Body of pancreas (tissue), 4 donors: Measurements from ENCODE around the gene PACS1. TPM values are rescaled to one million over a fixed set of nuclear protein-coding genes. Genes with fewer than 3 reads are reported as not detected.
A peak's percentile ranks its signal among the peaks of the same experiment; 100 is the strongest.

Experiments
- ATAC-seq: fragments of 150-250 bp; one replicate; pipeline ENCODE4 v1.9.1; 2016
- DNase-seq, 4 donors: peaks; one replicate each; pipeline ENCODE4 v3.0.0-alpha.2; 2019
- H3K27ac ChIP-seq, 4 donors: fragments of 200-600 bp; sonication (generic); 1 replicate in 3 of 4; 2 replicates in 1 of 4; pipeline versions ENCODE4 v1.5.1 to v1.6.1; 2016 to 2019; ENCODE audit warnings: mild to moderate bottlenecking in 1 of 4, mixed read lengths in 1 of 4, moderate library complexity in 1 of 4
- H3K27me3 ChIP-seq, 2 donors: fragments of 200-600 bp; sonication (generic); one replicate each; pipeline ENCODE4 v1.6.0; 2016; ENCODE audit warnings: mild to moderate bottlenecking in 1 of 2
- H3K36me3 ChIP-seq, 2 donors: fragments of 200-600 bp; sonication (generic); replicated peaks in 1 of 2; 2 replicates each; pipeline ENCODE4 v1.5.1; 2016; ENCODE audit warnings: low read depth in 2 of 2; ENCODE audit not compliant: insufficient read depth in 1 of 2
- H3K4me1 ChIP-seq: fragments of 200-600 bp; sonication (generic); one replicate; pipeline ENCODE4 v1.6.0; 2016
- H3K4me3 ChIP-seq, 2 donors: fragments of 200-600 bp; sonication (generic); 1 replicate in 1 of 2; 2 replicates in 1 of 2; pipeline ENCODE4 v1.5.1; 2016 to 2019
- H3K9me3 ChIP-seq, 3 donors: fragments of 200-600 bp; sonication (generic); 1 replicate in 2 of 3; 2 replicates in 1 of 3; pipeline ENCODE4 v1.5.1; 2016
- POLR2A ChIP-seq, 3 donors: fragments of 450-650 bp; IDR thresholded peaks; one replicate each; pipeline ENCODE4 v1.6.1; 2016; ENCODE audit warnings: antibody characterized with exemption in 3 of 3, mild to moderate bottlenecking in 2 of 3
- WGBS, 2 donors: methylation state at CpG; one replicate each; pipeline ENCODE4 v1.1.5; 2017; 5-methylcytosine and 5-hydroxymethylcytosine counted together
- intact Hi-C: fragments of 100-400 bp; cut with DNase I; formaldehyde crosslinking; loops from one replicate; pipeline ENCODE4 v1.15.1; 2023
- total RNA-seq, 2 donors: library from RNA; depleted of rRNA; stranded (reverse); fragments of >200 nt; gene quantifications; one replicate each; pipeline ENCODE4 v1.1.0, GENCODE V29; 2016
- TF ChIP-seq, protein P1 (sequence below), 7 experiments: fragments of 450-650 bp in 4 of 7; fragments of 200-600 bp in 3 of 7; sonication (generic) in 3 of 7; IDR thresholded peaks; one replicate each; pipeline ENCODE4 v1.5.1; 2016 to 2019; ENCODE audit warnings: antibody characterized with exemption in 7 of 7

PACS1 gene
- total RNA-seq, 2 donors from 2014 or later: 17.5 to 19.7 TPM

DNA sequence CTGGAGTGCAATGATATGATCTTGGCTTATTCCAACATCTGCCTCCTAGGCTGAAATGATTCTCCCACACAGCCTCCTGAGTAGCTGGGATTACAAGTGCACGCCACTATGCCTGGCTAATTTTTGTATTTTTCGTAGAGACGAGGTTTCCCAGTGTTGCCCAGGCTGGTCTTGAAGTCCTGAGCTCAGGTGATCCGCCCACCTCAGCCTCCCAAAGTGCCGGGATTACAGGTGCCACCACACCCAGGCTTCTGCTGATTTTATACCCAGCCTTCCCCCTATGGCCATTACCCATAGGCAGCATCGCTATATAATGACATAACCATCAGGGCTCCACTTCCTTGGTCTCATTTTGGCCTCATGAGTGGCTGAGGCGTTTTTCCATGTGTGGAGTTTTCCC, 137.7 kb downstream of the PACS1 start:
- Histone ChIP-seq H3K9me3 (no peaks in the 10 kb centered on the region), H3K27me3 (no peaks in the 10 kb centered on the region), H3K4me3 (no peak overlapping the region), H3K4me1 (peaks cover 6% of the 10 kb centered on the region), H3K27ac (no peak overlapping the region), H3K36me3 (no peaks in the 10 kb centered on the region)
- WGBS, 2 donors: 92 to 93% methylated on average over 6 to 7 of the region's 7 CpGs
- intact Hi-C loops: no loop called here
- no peak for DNase-seq
- TF ChIP-seq POLR2A (IDR thresholded peaks at IDR 0.05): no peak
- TF ChIP-seq, protein P1, sequence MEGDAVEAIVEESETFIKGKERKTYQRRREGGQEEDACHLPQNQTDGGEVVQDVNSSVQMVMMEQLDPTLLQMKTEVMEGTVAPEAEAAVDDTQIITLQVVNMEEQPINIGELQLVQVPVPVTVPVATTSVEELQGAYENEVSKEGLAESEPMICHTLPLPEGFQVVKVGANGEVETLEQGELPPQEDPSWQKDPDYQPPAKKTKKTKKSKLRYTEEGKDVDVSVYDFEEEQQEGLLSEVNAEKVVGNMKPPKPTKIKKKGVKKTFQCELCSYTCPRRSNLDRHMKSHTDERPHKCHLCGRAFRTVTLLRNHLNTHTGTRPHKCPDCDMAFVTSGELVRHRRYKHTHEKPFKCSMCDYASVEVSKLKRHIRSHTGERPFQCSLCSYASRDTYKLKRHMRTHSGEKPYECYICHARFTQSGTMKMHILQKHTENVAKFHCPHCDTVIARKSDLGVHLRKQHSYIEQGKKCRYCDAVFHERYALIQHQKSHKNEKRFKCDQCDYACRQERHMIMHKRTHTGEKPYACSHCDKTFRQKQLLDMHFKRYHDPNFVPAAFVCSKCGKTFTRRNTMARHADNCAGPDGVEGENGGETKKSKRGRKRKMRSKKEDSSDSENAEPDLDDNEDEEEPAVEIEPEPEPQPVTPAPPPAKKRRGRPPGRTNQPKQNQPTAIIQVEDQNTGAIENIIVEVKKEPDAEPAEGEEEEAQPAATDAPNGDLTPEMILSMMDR (IDR thresholded peaks at IDR 0.05): no peak
- ATAC-seq: no peak

DNA sequence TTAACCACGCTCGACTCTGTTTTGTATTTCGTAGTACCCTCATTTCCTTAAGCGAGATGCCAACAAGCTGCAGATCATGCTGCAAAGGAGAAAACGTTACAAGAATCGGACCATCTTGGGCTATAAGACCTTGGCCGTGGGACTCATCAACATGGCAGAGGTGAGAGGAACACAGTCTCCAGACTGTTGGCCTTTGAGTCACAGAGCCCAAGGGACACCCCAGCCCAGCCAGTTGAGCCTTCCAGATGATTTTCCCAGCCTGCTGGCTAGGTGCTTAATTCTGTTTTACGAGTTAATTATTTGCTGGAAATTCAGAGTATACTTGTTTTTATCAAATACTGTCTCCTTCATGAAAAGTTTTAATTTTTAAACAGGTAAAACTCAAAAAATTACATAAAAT, 141.0 kb downstream of the PACS1 start:
- TF ChIP-seq POLR2A (IDR thresholded peaks at IDR 0.05): no peak
- TF ChIP-seq, protein P1 (IDR thresholded peaks at IDR 0.05): no peak
- Histone ChIP-seq H3K9me3 (no peaks in the 10 kb centered on the region), H3K4me3 (no peak overlapping the region), H3K36me3 (peaks cover 3 to 6% of the 10 kb centered on the region in 2 donors), H3K4me1 (peaks cover 6% of the 10 kb centered on the region), H3K27ac (no peak overlapping the region), H3K27me3 (no peaks in the 10 kb centered on the region)
- intact Hi-C loops: no loop called here
- no peak for ATAC-seq
- no peak for DNase-seq
- 71 to 76% methylated on average over 8 of the region's 8 CpGs for WGBS, 2 donors

DNA sequence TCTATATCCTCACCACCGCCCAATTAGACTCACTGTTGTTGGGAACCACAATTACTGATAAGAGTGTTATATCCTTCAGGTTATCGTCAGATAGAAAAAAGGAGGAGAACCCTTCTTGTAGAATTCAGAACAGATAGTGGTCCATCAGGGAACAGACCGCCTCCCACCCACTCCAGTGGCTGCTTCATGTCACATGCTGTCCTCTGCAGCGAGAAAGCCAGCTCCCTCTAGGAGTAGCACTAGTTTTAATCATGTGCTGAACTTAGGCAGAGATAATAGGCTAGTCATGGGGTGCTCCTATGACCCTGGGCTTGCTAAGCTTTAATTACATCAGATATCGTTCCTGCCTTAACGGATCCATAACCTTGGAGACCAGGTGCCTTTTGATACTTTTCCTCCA, 146.8 kb downstream of the PACS1 start:
- no peak for ATAC-seq
- intact Hi-C loops: no loop called here
- Histone ChIP-seq H3K4me1 (no peaks in the 10 kb centered on the region), H3K27ac (no peak overlapping the region), H3K36me3 (peaks cover 6 to 13% of the 10 kb centered on the region in 2 donors), H3K9me3 (no peaks in the 10 kb centered on the region), H3K4me3 (no peak overlapping the region), H3K27me3 (no peaks in the 10 kb centered on the region)
- TF ChIP-seq POLR2A (IDR thresholded peaks at IDR 0.05): no peak
- TF ChIP-seq, protein P1 (IDR thresholded peaks at IDR 0.05): no peak
- 89 to 94% methylated on average over 6 of the region's 6 CpGs for whole genome bisulfite sequencing, 2 donors
- DNase-seq: no peak

DNA sequence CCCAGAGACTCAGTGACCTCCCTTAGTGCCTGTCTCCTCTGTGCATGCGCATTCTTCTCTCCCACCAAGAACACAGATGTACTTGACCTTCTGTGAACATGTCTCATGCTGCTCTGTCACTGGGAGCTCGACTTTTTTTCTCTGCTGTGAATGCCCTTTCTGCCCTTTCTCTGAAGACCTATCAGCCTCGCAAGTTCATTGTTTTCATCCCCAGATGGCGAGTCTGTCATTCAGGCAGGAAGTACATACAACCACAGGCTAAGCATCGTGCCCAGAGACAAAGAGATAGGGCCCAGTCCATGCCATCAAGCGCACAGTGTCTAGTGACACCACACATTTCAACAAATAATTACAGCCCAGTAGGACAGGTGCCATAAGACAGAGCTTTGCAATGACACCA, 148.0 kb downstream of the PACS1 start:
- no peak overlapping the region for H3K27ac ChIP-seq
- H3K4me1 ChIP-seq: no peaks in the 10 kb centered on the region
- 80 to 89% methylated on average over 6 of the region's 6 CpGs for WGBS, 2 donors
- H3K4me3 ChIP-seq: no peak overlapping the region
- intact Hi-C loops: no loop called here
- ATAC-seq: no peak
- no peaks in the 10 kb centered on the region for H3K9me3 ChIP-seq
- H3K27me3 ChIP-seq: no peaks in the 10 kb centered on the region
- TF ChIP-seq POLR2A (IDR thresholded peaks at IDR 0.05): no peak
- TF ChIP-seq, protein P1 (IDR thresholded peaks at IDR 0.05): no peak
- no peak for DNase-seq
- peaks cover 4 to 13% of the 10 kb centered on the region in 2 donors for H3K36me3 ChIP-seq

DNA sequence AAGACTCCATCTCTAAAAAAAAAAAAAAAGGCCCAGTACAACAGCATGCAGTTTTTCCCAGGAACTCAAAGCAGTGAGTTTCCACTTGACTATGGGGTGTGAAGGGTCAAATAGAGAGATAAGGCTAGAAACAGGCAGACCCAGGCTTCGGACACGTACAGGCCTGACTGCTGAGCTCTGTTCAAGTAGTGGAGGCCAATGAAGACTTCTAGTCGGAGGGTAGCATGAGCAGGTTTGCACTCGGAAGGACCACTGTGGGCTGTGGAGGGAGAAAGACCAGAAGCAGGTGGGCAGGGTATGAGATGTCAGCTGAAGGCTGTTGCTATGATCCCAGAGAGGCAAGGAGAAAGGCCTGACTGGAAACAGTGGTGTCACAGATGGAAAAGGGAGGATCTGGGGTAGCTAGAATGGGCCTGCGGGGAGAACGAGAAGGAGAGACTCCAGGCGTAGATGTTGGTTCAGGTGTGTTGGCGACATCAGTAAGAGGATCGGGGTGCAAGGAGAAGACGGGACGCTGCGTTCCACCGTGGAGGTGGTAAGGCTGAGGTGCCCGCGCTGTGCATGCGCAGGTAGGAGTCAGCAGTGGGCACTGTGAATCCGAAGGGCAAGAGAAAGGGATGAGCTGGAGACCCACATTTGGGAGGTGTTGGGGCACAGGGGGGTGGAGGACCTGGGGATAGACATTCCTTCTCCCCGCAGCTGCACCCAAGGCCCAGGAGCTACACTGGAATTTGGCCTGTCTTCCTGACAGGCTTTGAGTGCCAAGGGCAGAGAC, 149.0 kb downstream of the PACS1 start:
- DNase-seq: peak in 1 of 4 donors; percentile 9
- WGBS, 2 donors: 92 to 93% methylated on average over 17 to 18 of the region's 18 CpGs
- Histone ChIP-seq H3K27me3 (no peaks in the 10 kb centered on the region), H3K4me3 (no peak overlapping the region), H3K27ac (no peak overlapping the region), H3K36me3 (peaks cover 0 to 13% of the 10 kb centered on the region in 2 donors), H3K4me1 (no peaks in the 10 kb centered on the region), H3K9me3 (no peaks in the 10 kb centered on the region)
- intact Hi-C loops: no loop called here
- TF ChIP-seq, protein P1 (IDR thresholded peaks at IDR 0.05): no peak
- TF ChIP-seq POLR2A (IDR thresholded peaks at IDR 0.05): no peak
- no peak for ATAC-seq
